T-helper 9 cell (primary cell): ENCODE results near the gene HPCAL1.

Experiments
- DNase-seq: peaks from one replicate; pipeline ENCODE4 v3.0.0-alpha.2; 2020

Gene HPCAL1

GRCh38 chr2:10410001-10410822 lies 107.5 kb downstream of the HPCAL1 start:
- DNase-seq: no peak

GRCh38 chr2:10410823-10411437 lies 108.2 kb downstream of the HPCAL1 start:
- DNase-seq: no peak

- no peak for DNase-seq
Observed at GRCh38 chr2:10411557-10411956, 108.9 kb downstream of the HPCAL1 start.

GRCh38 chr2:10412380-10412779 lies 109.7 kb downstream of the HPCAL1 start:
- DNase-seq: no peak

- DNase-seq: no peak
Observed at GRCh38 chr2:10413503-10413902, 110.8 kb downstream of the HPCAL1 start.

- DNase-seq: no peak
Observed at GRCh38 chr2:10413991-10414451, 111.3 kb downstream of the HPCAL1 start.

- DNase-seq: no peak
Observed at GRCh38 chr2:10414591-10414990, 111.9 kb downstream of the HPCAL1 start.

GRCh38 chr2:10415048-10415447 lies 112.3 kb downstream of the HPCAL1 start:
- DNase-seq: no peak

- no peak for DNase-seq
Observed at GRCh38 chr2:10415640-10416039, 112.9 kb downstream of the HPCAL1 start.

- no peak for DNase-seq
Observed at GRCh38 chr2:10417551-10418335, 115.0 kb downstream of the HPCAL1 start.

GRCh38 chr2:10419553-10420257 lies 117.0 kb downstream of the HPCAL1 start:
- DNase-seq: no peak

GRCh38 chr2:10422251-10422650 lies 119.5 kb downstream of the HPCAL1 start:
- DNase-seq: no peak

- DNase-seq: no peak
Observed at GRCh38 chr2:10422732-10423399, 120.2 kb downstream of the HPCAL1 start.

- DNase-seq: no peak
Observed at GRCh38 chr2:10423400-10423774, 120.7 kb downstream of the HPCAL1 start.

- no peak for DNase-seq
Observed at GRCh38 chr2:10424051-10424450, 121.3 kb downstream of the HPCAL1 start.

- no peak for DNase-seq
Observed at GRCh38 chr2:10424916-10425505, 122.3 kb downstream of the HPCAL1 start.

GRCh38 chr2:10425699-10426098 lies 123.0 kb downstream of the HPCAL1 start:
- DNase-seq: no peak

- DNase-seq: no peak
Observed at GRCh38 chr2:10426726-10427617, 124.3 kb downstream of the HPCAL1 start.

- no peak for DNase-seq
Observed at GRCh38 chr2:10427618-10427949, 124.9 kb downstream of the HPCAL1 start.

- DNase-seq: no peak
Observed at GRCh38 chr2:10428355-10428754, 125.7 kb downstream of the HPCAL1 start.

GRCh38 chr2:10428924-10429323 lies 126.2 kb downstream of the HPCAL1 start:
- DNase-seq: no peak
